Heart left ventricle (tissue), 13 donors: Measurements from ENCODE around the gene PTPRK.

Experiments used
- CTCF ChIP-seq, 12 donors: fragments of 200-600 bp; sonication (generic) in 4 of 12; IDR thresholded peaks; one replicate each; pipeline versions ENCODE4 v1.5.0 to v1.8.0; 2018 to 2022; ENCODE audit warnings: antibody characterized with exemption in 12 of 12, mild to moderate bottlenecking in 5 of 12
- POLR2A ChIP-seq, 2 donors: fragments of 450-650 bp; IDR thresholded peaks; one replicate each; pipeline ENCODE4 v1.6.1; 2017; ENCODE audit warnings: antibody characterized with exemption in 2 of 2, mild to moderate bottlenecking in 2 of 2, moderate library complexity in 2 of 2
- donor health status: ischemic (EF 13 %, LVEDD 7.1; RV severe dilation, severe dysfunction).
- donor health status: DM: no; HTN: yes; CAD: no.
- donor health status: DM: no; HTN: no; CAD: no.
- donor health status: ischemic (EF 25% LVEDD 6.9; RV normal size, moderate dysfunction).
- donor health status: ischemic (EF 25% LVEDD 5.7; RV mildly dilated, moderate dysfunction).
- donor health status: ischemic (EF 35%, LVEDD 5.7; RV mildly dilated, moderate dysfunction).
- donor health status: nonischemic (EF 11% LVEDD 7.7; RV severe dilation, severe dysfunction).
- donor health status: DM: yes; HTN: yes; CAD: no.
- donor health status: PGD.
- donor health status: ischemic (EF 29% LVEDD 5.4; RV normal size, mild dysfunction).
- donor health status: nonischemic (EF 23%, LVEDD 6.1; RV moderate dilation, normal function).

- no peak for TF ChIP-seq CTCF (IDR thresholded peaks at IDR 0.05)
- no peak for TF ChIP-seq POLR2A (IDR thresholded peaks at IDR 0.05)
Measured at GRCh38 chr6:128379577-128379976, 140.8 kb downstream of the PTPRK start.
